K562 (cell line): Measurements from ENCODE around the gene VAMP8. TPM values are rescaled to one million over a fixed set of nuclear protein-coding genes. Genes with fewer than 3 reads are reported as not detected.

Experiments used
- NFXL1 ChIP-seq: fragments of 450-650 bp; formaldehyde crosslinking; IDR thresholded peaks from 2 replicates; pipeline ENCODE4 v1.4.0; 2021; ENCODE audit warnings: mild to moderate bottlenecking
- PHF8 ChIP-seq: fragments of 200-600 bp; sonication (generic); IDR thresholded peaks from 2 replicates; pipeline ENCODE4 v1.6.1; 2012; ENCODE audit warnings: mixed run types, mild to moderate bottlenecking, inconsistent platforms, low read length, moderate library complexity, borderline replicate concordance
- POLR2B ChIP-seq: fragments of 450-650 bp; IDR thresholded peaks from 2 replicates; pipeline ENCODE4 v1.6.1; 2018; ENCODE audit warnings: low read depth; ENCODE audit not compliant: partially characterized antibody
- SMAD3 ChIP-seq: fragments of 450-650 bp; formaldehyde crosslinking; conservative IDR thresholded peaks from 2 replicates; pipeline ENCODE4 v1.4.0; 2020; ENCODE audit warnings: mild to moderate bottlenecking
- SMAD4 ChIP-seq: fragments of 250-450 bp; sonication (Bioruptor Pico); conservative IDR thresholded peaks from 2 replicates; pipeline ENCODE4 v1.8.0; 2021; ENCODE audit warnings: inconsistent platforms, mild to moderate bottlenecking, moderate library complexity
- SMARCC2 ChIP-seq: fragments of 450-650 bp; IDR thresholded peaks from 2 replicates; pipeline ENCODE4 v1.6.1; 2017; ENCODE audit warnings: antibody characterized with exemption, moderate library complexity, mild to moderate bottlenecking, low read depth
- TARDBP ChIP-seq: fragments of 450-650 bp; IDR thresholded peaks from 2 replicates; pipeline ENCODE4 v1.6.1; 2016
- XRCC5 ChIP-seq: fragments of 200-400 bp; formaldehyde crosslinking; IDR thresholded peaks from 2 replicates; pipeline ENCODE4 v1.6.1; 2017; ENCODE audit warnings: low read depth, mild to moderate bottlenecking, low read length
- ZC3H4 ChIP-seq: sonication (generic); formaldehyde crosslinking; IDR thresholded peaks from 2 replicates; pipeline ENCODE4 v1.9.0; 2021; ENCODE audit warnings: missing genetic modification reagents, borderline replicate concordance
- ZNF239 ChIP-seq: fragments of 250-450 bp; sonication (Bioruptor Pico); IDR thresholded peaks from 2 replicates; pipeline ENCODE4 v1.4.0; 2020; ENCODE audit warnings: mild to moderate bottlenecking
- ZNF41 ChIP-seq: fragments of 250-450 bp; sonication (Bioruptor Pico); conservative IDR thresholded peaks from 2 replicates; pipeline ENCODE4 v1.4.0; 2020; ENCODE audit warnings: mild to moderate bottlenecking
- ZSCAN29 ChIP-seq: fragments of 450-650 bp; IDR thresholded peaks from 2 replicates; pipeline ENCODE4 v1.6.1; 2017
- polyA plus RNA-seq, 8 experiments: library from polyadenylated mRNA; depleted of rRNA in 4 of 8; stranded (reverse) in 5 of 8; unstranded in 3 of 8; fragments of >200 nt; fragmentation: Nextera tagmentation in 2 of 8; fragmentation: Illumina TruSeq in 1 of 8; extraction: Ambion mirVana in 2 of 8; extraction: Trizol in 1 of 8; gene quantifications; 2 replicates each; pipeline versions ENCODE4 v1.2.1 to v1.2.3, GENCODE V29; 2011 to 2014; ENCODE audit warnings: inconsistent platforms in 1 of 8, missing spikeins in 1 of 8
- total RNA-seq, 7 experiments: library from RNA; depleted of rRNA in 6 of 7; stranded (reverse); fragments of >200 nt in 6 of 7; fragmentation: Illumina TruSeq in 2 of 7; extraction: Trizol in 2 of 7; gene quantifications; 2 replicates each; pipeline versions ENCODE4 v1.2.1 to v1.2.3, GENCODE V29; 2011 to 2021; ENCODE audit warnings: low replicate concordance in 1 of 7
- TF ChIP-seq, protein P1 (sequence below), 2 experiments: fragments of 450-650 bp; conservative IDR thresholded peaks; 2 replicates each; pipeline ENCODE4 v1.6.1; 2017; ENCODE audit warnings: mild to moderate bottlenecking in 2 of 2, moderate library complexity in 2 of 2
- TF ChIP-seq, protein P2 (sequence below): fragments of 450-650 bp; conservative IDR thresholded peaks from 2 replicates; pipeline ENCODE4 v1.6.1; 2016; ENCODE audit warnings: missing genetic modification characterization, low read depth, mild to moderate bottlenecking, missing compliant biosample characterization, moderate library complexity
- TF ChIP-seq, protein P3 (sequence below), 2 experiments: fragments of 450-650 bp; formaldehyde crosslinking in 1 of 2; IDR thresholded peaks; 2 replicates each; pipeline versions ENCODE4 v1.4.0 to v1.6.1; 2014 to 2020; ENCODE audit warnings: mild to moderate bottlenecking in 2 of 2, borderline replicate concordance in 1 of 2, low read depth in 1 of 2

VAMP8 gene
- total and polyA plus RNA-seq, 9 of the 15 experiments (the other 6 are each of a cell fraction or from before 2014, with no cell fraction given): 107 to 571 (median 248) TPM

DNA sequence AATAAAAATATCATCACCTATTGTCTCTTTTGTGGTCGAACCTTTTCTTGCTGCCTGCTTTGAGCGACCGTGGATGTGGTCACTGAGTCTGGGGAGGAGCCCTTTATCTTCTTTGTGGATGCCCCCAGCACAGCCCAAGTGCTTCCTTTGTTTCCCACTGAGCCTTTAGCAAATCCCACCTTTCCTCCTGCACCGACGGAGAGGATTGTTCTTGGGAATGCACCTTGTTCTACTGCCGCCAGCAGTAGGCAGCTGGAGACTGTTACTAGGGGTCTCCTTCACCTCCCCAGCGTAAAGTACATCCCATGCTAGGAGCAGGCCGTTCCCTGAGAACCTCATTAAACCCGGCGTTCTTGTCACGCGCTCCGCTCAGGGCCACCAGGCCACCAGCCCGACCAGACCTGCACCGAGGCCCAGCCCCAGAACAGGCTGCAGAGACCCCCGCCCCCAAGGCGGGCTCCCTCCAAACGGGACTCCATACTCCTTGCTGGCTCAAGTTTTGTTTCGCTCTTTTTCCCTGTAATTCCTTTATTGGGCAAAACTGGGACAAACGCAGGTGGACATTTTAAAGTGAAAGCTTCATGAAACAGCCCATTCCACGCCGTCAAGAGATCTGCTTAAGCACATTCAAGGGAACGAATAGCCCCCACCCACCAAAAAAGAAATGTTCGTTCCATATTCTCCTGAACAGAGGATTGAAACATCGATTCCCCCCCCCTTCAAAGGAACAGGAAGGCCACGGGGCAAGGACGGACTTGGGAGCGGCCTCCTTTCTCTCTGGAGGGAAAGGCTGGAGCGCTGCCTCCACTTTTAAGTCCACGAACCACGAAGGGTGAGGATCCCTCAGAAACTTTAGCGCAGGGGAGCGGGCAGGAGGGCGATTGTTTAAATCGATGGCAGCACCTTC lies 39.5 kb upstream of the VAMP8 start (continued):
- TF ChIP-seq, protein P1, sequence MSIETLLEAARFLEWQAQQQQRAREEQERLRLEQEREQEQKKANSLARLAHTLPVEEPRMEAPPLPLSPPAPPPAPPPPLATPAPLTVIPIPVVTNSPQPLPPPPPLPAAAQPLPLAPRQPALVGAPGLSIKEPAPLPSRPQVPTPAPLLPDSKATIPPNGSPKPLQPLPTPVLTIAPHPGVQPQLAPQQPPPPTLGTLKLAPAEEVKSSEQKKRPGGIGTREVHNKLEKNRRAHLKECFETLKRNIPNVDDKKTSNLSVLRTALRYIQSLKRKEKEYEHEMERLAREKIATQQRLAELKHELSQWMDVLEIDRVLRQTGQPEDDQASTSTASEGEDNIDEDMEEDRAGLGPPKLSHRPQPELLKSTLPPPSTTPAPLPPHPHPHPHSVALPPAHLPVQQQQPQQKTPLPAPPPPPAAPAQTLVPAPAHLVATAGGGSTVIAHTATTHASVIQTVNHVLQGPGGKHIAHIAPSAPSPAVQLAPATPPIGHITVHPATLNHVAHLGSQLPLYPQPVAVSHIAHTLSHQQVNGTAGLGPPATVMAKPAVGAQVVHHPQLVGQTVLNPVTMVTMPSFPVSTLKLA (conservative IDR thresholded peaks at IDR 0.05): peak in 1 of 2 experiments; percentile 40; a peak in 2 of 4 replicates
- no peak for TF ChIP-seq ZNF239 (CRISPR knock-in tag)
- TF ChIP-seq NFXL1 (CRISPR knock-in tag): no peak
- no peak for TF ChIP-seq ZNF41 (CRISPR knock-in tag)
- 0 out of 2 replicates have a peak, but pooled peaks have one; percentile 12 for TF ChIP-seq SMAD4 (CRISPR knock-in tag)
- 0 out of 2 replicates have a peak, but pooled peaks have one; percentile 23 for TF ChIP-seq ZC3H4
- TF ChIP-seq TARDBP: no peak
- no peak for TF ChIP-seq ZSCAN29
- no peak for TF ChIP-seq SMAD3 (CRISPR knock-in tag)
- TF ChIP-seq PHF8: peak; percentile 13; the same call in 1 of the 2 replicates
- TF ChIP-seq SMARCC2: no peak
- TF ChIP-seq XRCC5: no peak
- TF ChIP-seq, protein P2, sequence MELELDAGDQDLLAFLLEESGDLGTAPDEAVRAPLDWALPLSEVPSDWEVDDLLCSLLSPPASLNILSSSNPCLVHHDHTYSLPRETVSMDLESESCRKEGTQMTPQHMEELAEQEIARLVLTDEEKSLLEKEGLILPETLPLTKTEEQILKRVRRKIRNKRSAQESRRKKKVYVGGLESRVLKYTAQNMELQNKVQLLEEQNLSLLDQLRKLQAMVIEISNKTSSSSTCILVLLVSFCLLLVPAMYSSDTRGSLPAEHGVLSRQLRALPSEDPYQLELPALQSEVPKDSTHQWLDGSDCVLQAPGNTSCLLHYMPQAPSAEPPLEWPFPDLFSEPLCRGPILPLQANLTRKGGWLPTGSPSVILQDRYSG (tag): 0 out of 2 replicates have a peak, but pooled peaks have one; percentile 19
- no peak for TF ChIP-seq POLR2B
- TF ChIP-seq, protein P3, sequence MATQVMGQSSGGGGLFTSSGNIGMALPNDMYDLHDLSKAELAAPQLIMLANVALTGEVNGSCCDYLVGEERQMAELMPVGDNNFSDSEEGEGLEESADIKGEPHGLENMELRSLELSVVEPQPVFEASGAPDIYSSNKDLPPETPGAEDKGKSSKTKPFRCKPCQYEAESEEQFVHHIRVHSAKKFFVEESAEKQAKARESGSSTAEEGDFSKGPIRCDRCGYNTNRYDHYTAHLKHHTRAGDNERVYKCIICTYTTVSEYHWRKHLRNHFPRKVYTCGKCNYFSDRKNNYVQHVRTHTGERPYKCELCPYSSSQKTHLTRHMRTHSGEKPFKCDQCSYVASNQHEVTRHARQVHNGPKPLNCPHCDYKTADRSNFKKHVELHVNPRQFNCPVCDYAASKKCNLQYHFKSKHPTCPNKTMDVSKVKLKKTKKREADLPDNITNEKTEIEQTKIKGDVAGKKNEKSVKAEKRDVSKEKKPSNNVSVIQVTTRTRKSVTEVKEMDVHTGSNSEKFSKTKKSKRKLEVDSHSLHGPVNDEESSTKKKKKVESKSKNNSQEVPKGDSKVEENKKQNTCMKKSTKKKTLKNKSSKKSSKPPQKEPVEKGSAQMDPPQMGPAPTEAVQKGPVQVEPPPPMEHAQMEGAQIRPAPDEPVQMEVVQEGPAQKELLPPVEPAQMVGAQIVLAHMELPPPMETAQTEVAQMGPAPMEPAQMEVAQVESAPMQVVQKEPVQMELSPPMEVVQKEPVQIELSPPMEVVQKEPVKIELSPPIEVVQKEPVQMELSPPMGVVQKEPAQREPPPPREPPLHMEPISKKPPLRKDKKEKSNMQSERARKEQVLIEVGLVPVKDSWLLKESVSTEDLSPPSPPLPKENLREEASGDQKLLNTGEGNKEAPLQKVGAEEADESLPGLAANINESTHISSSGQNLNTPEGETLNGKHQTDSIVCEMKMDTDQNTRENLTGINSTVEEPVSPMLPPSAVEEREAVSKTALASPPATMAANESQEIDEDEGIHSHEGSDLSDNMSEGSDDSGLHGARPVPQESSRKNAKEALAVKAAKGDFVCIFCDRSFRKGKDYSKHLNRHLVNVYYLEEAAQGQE (IDR thresholded peaks at IDR 0.05; ENCODE audit: borderline replicate concordance): no peak
- TF ChIP-seq, protein P3 (CRISPR knock-in tag; IDR thresholded peaks at IDR 0.05; ENCODE audit: low read depth): no peak
